Astrocyte (in vitro differentiated cells and primary cell): ENCODE measurements around the gene C3orf38. TPM values are rescaled to one million over a fixed set of nuclear protein-coding genes. Genes with fewer than 3 reads are reported as not detected.
A peak's percentile ranks its signal among the peaks of the same experiment; 100 is the strongest.

Experiments
- DNase-seq: peaks from one replicate; pipeline ENCODE4 v3.0.0-alpha.2; 2010; ENCODE audit warnings: low read depth
- FAIRE-seq: peaks from 2 replicates; lab custom pipeline; 2011; peaks lifted over from hg19 to GRCh38; lab: Jason Lieb, UNC
- H2AFZ ChIP-seq: 2 replicates; pipeline ENCODE4 v1.6.0; 2012; ENCODE audit warnings: low read depth, low read length, inconsistent platforms
- H3K27ac ChIP-seq: 2 replicates; pipeline ENCODE4 v1.5.1; 2011; ENCODE audit warnings: low read depth, low read length, inconsistent platforms
- H3K27me3 ChIP-seq: 2 replicates; pipeline ENCODE4 v1.6.0; 2011; ENCODE audit warnings: low read length, inconsistent platforms; ENCODE audit not compliant: insufficient read depth
- H3K36me3 ChIP-seq: 2 replicates; pipeline ENCODE4 v1.5.1; 2011; ENCODE audit warnings: low read length, inconsistent platforms; ENCODE audit not compliant: insufficient read depth
- H3K4me1 ChIP-seq: 2 replicates; pipeline ENCODE4 v1.5.1; 2011; ENCODE audit warnings: low read length, inconsistent platforms; ENCODE audit not compliant: insufficient read depth
- H3K4me2 ChIP-seq: 2 replicates; pipeline ENCODE4 v1.6.0; 2012; ENCODE audit warnings: low read length, inconsistent platforms
- H3K4me3 ChIP-seq: 2 replicates; pipeline ENCODE4 v1.5.1; 2011; ENCODE audit warnings: low read depth, mild to moderate bottlenecking, low read length, inconsistent platforms; ENCODE audit not compliant: insufficient read depth
- H3K79me2 ChIP-seq: 2 replicates; pipeline ENCODE4 v1.6.0; 2012; ENCODE audit warnings: mild to moderate bottlenecking, low read length, inconsistent platforms; ENCODE audit not compliant: insufficient read depth
- H3K9ac ChIP-seq: 2 replicates; pipeline ENCODE4 v1.6.0; 2012; ENCODE audit warnings: mild to moderate bottlenecking, low read length, inconsistent platforms
- H3K9me3 ChIP-seq: 2 replicates; pipeline ENCODE4 v1.5.1; 2012; ENCODE audit warnings: low read depth, mild to moderate bottlenecking, low read length, inconsistent platforms; ENCODE audit not compliant: insufficient read depth
- H4K20me1 ChIP-seq: 2 replicates; pipeline ENCODE4 v1.6.0; 2012; ENCODE audit warnings: low read length, inconsistent platforms; ENCODE audit not compliant: insufficient read depth
- H3K27ac Mint-ChIP-seq: one replicate; pipeline ENCODE4 v1.8.0; 2021; ENCODE audit warnings: mild to moderate bottlenecking, mixed read lengths; ENCODE audit not compliant: unreplicated experiment
- H3K27me3 Mint-ChIP-seq: one replicate; pipeline ENCODE4 v1.8.0; 2021; ENCODE audit warnings: low read depth, mixed read lengths; ENCODE audit not compliant: unreplicated experiment
- H3K36me3 Mint-ChIP-seq: one replicate; pipeline ENCODE4 v1.8.0; 2021; ENCODE audit warnings: low read depth, mixed read lengths; ENCODE audit not compliant: unreplicated experiment
- H3K4me1 Mint-ChIP-seq: one replicate; pipeline ENCODE4 v1.8.0; 2021; ENCODE audit warnings: low read depth, mixed read lengths; ENCODE audit not compliant: unreplicated experiment
- H3K4me3 Mint-ChIP-seq: one replicate; pipeline ENCODE4 v1.8.0; 2021; ENCODE audit warnings: mild to moderate bottlenecking, moderate library complexity, mixed read lengths; ENCODE audit not compliant: unreplicated experiment
- H3K9me3 Mint-ChIP-seq: one replicate; pipeline ENCODE4 v1.8.0; 2021; ENCODE audit warnings: mild to moderate bottlenecking, mixed read lengths; ENCODE audit not compliant: unreplicated experiment
- CTCF ChIP-seq: IDR thresholded peaks from 2 replicates; pipeline ENCODE4 v1.5.1; 2011; ENCODE audit warnings: low read depth, mild to moderate bottlenecking, inconsistent platforms, low read length, moderate library complexity; ENCODE audit not compliant: insufficient read depth
- EZH2 ChIP-seq: IDR thresholded peaks from 2 replicates; pipeline ENCODE4 v1.6.1; 2012; ENCODE audit warnings: mild to moderate bottlenecking, low read length, inconsistent platforms; ENCODE audit not compliant: insufficient read depth
- total RNA-seq: library from RNA; stranded (reverse); gene quantifications from 2 replicates; pipeline ENCODE4 v1.2.1, GENCODE V29; 2021

The C3orf38 gene
- total RNA-seq, 1 donor from 2014 or later, result 37.9 TPM

- DNase-seq (peak; percentile 39), FAIRE-seq (no peak)
- TF ChIP-seq EZH2 (no peak), CTCF (no peak)
- H3K27ac Mint-ChIP-seq, result peak overlapping the region; percentile 90
- Histone ChIP-seq H3K4me3 (no peak overlapping the region), H3K27ac (peak overlapping the region; percentile 59), H3K9ac (peak overlapping the region; percentile 36), H3K79me2 (peaks cover 1% of the 10 kb centered on the region), H3K9me3 (no peaks in the 10 kb centered on the region), H3K36me3 (peaks cover 18% of the 10 kb centered on the region), H4K20me1 (no peaks in the 10 kb centered on the region), H3K4me1 (peaks cover 10% of the 10 kb centered on the region), H3K27me3 (no peaks in the 10 kb centered on the region), H3K4me2 (peak overlapping the region; percentile 67), H2AFZ (no peak overlapping the region)
- H3K4me1 Mint-ChIP-seq, result peaks cover 13% of the 10 kb centered on the region
- H3K9me3 Mint-ChIP-seq, result no peaks in the 10 kb centered on the region
- no peaks in the 10 kb centered on the region for H3K27me3 Mint-ChIP-seq
- H3K4me3 Mint-ChIP-seq, result peak overlapping the region; percentile 0
- peaks cover 14% of the 10 kb centered on the region for H3K36me3 Mint-ChIP-seq
Measured at GRCh38 chr3:88142094-88142624, 7.6 kb upstream of the C3orf38 start.

- no peak for TF ChIP-seq EZH2
- no peak for TF ChIP-seq CTCF
- H3K4me1 Mint-ChIP-seq, result peaks cover 9% of the 10 kb centered on the region
- peaks cover 2% of the 10 kb centered on the region for H3K36me3 Mint-ChIP-seq
- no peak for FAIRE-seq
- no peak overlapping the region for H2AFZ ChIP-seq
- no peak overlapping the region for H3K27ac Mint-ChIP-seq
- no peaks in the 10 kb centered on the region for H3K9me3 ChIP-seq
- peaks cover 45% of the 10 kb centered on the region for H3K79me2 ChIP-seq
- H3K4me3 ChIP-seq, result no peak overlapping the region
- no peaks in the 10 kb centered on the region for H3K27me3 Mint-ChIP-seq
- H3K4me2 ChIP-seq, result no peak overlapping the region
- H3K4me3 Mint-ChIP-seq, result no peak overlapping the region
- H3K9me3 Mint-ChIP-seq, result no peaks in the 10 kb centered on the region
- H3K4me1 ChIP-seq, result peaks cover 15% of the 10 kb centered on the region
- DNase-seq, result no peak
- no peak overlapping the region for H3K9ac ChIP-seq
- no peaks in the 10 kb centered on the region for H3K27me3 ChIP-seq
- H3K27ac ChIP-seq, result no peak overlapping the region
- H3K36me3 ChIP-seq, result no peaks in the 10 kb centered on the region
- peaks cover 8% of the 10 kb centered on the region for H4K20me1 ChIP-seq
Measured at GRCh38 chr3:88147261-88147660, 2.5 kb upstream of the C3orf38 start.

GRCh38 chr3:88148651-88149050 lies 1.1 kb upstream of the C3orf38 start:
- Mint-ChIP-seq H3K27ac (peak overlapping the region; percentile 62), H3K4me3 (peak overlapping the region; percentile 92), H3K4me1 (peaks cover 7% of the 10 kb centered on the region), H3K9me3 (no peaks in the 10 kb centered on the region), H3K36me3 (no peaks in the 10 kb centered on the region), H3K27me3 (no peaks in the 10 kb centered on the region)
- H3K27ac ChIP-seq, result peak overlapping the region; percentile 92
- H3K4me1 ChIP-seq, result peaks cover 13% of the 10 kb centered on the region
- FAIRE-seq, result no peak
- no peak for DNase-seq
- peak overlapping the region; percentile 99 for H2AFZ ChIP-seq
- no peaks in the 10 kb centered on the region for H3K27me3 ChIP-seq
- H3K4me2 ChIP-seq, result peak overlapping the region; percentile 96
- H3K9ac ChIP-seq, result peak overlapping the region; percentile 99
- peak overlapping the region; percentile 99 for H3K4me3 ChIP-seq
- TF ChIP-seq CTCF, result no peak
- no peak for TF ChIP-seq EZH2
- H4K20me1 ChIP-seq, result peaks cover 8% of the 10 kb centered on the region
- H3K36me3 ChIP-seq, result peaks cover 3% of the 10 kb centered on the region
- H3K79me2 ChIP-seq, result peaks cover 59% of the 10 kb centered on the region
- no peaks in the 10 kb centered on the region for H3K9me3 ChIP-seq
